ENCODE results near the gene ST3GAL2.
"Not testable (repeated sequence)": the region's sequence is repeated elsewhere in the genome, so short reads cannot be mapped to it uniquely, and the experiment has no call there.

The ST3GAL2 gene

DNA sequence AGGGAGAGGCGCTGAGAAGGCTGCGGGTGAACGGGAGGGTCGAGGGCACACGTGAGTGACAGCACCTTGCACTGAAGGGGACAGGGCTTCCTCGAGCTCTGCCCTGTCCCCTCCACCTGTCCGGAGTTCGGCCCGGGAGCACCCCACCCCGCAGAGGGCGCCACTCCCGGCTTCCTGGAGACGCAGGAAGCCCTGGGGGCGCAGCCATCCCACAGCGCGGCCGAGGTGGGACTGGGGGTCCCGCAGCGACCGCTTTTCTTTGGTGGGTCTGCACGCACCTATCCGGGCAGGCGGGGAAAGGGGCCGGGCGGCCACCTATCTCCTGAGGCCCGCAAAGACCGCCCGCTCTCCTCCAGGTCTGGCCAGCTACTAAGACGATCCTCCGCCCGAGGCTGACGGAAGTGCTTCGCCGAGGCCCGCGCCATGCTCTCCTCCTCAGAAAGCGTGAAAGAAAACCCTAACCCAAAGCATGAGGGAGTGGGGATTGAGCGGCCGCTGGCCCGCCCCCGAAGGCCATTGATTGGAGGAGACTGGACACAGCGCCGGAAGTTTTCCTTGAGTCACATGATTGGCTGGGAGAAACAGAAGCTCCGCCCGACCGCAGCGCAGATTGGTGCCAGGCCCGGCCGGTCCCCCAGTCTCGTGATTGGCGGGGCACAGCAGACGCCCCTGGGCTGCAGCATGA is 57.8 kb downstream of the ST3GAL2 start:
- peak; percentile 98 for DNase-seq

DNA sequence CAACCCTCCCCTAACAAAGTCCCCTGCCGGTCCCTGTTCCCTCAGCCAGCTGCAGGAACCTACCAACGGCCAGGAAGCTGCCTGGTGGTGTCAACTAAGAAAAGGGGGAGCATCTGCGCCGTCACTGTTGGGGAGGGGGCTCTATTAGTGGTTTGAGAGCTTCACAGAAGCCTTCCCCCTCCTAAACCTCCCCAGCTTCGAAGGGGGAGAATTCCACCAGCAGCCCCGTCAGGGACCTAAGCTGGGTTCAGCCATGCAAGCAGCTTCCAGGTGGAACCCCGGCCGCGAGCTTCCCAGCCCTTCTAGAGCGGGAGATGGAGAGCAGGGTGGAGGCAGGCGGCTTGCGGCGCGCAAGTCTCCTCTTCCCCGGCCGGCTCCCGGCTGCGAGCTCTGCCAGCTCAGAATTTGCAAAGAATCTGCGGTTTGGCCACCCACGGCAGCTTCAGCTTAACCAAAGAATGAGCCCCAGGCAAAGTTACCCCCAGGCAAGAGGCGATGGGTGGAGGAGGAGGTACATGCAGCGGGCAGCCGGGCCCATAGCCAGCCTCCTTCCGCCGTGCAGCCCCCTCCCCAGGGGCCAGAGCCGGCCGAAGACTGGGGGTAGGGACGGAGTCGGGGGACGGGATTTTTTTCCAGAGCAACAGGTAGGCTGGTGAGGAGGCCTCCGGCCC is 58.5 kb downstream of the ST3GAL2 start:
- peak; percentile 87 for DNase-seq

DNA sequence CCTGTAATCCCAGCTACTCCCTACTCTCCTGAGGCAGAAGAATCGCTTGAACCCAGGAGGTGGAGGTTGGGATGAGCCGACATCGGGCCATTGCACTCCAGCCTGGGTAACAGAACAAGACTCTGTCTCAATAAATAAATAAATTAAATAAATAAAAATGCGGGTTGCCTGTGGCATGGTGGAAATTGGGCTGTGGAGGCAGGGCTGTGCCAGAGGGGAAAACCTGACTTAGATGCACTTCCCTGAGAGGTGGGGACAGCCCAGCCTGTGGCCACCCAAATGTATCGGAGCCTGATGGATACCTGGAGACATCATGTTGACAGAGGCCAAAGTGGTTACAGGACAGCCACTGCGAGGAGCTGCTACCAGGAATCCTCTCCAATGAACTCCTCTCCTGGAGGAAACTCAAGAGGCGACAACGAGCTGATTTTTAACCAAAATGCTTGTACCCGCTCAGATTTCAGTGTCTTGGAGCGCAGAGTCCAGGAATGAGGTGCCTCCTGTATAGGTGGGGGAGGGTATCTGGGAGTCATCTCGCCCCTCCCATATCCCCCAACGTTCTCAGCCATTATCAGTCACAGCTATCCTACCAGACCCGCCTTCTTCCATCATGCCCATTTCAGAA is 59.9 kb downstream of the ST3GAL2 start:
- DNase-seq: peak; percentile 16

DNA sequence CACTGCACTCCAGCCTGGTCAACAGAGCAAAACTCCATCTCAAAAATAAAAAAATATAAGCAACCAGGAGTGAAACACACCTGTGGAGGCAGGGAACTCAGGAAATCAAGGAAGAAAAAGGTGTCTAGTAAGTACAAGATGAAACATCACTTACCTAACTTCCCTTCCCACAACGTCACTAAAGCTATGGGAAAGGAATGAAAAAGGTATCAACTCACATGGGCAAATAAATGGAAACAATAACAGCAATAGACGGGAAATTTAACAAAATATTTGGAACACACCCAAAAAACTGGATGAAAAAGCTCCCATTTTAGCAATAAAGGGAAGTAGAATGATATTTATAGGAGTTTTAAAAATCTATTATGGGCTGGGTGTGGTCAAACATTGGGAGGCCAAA is 61.1 kb downstream of the ST3GAL2 start:
- no peak for DNase-seq

DNA sequence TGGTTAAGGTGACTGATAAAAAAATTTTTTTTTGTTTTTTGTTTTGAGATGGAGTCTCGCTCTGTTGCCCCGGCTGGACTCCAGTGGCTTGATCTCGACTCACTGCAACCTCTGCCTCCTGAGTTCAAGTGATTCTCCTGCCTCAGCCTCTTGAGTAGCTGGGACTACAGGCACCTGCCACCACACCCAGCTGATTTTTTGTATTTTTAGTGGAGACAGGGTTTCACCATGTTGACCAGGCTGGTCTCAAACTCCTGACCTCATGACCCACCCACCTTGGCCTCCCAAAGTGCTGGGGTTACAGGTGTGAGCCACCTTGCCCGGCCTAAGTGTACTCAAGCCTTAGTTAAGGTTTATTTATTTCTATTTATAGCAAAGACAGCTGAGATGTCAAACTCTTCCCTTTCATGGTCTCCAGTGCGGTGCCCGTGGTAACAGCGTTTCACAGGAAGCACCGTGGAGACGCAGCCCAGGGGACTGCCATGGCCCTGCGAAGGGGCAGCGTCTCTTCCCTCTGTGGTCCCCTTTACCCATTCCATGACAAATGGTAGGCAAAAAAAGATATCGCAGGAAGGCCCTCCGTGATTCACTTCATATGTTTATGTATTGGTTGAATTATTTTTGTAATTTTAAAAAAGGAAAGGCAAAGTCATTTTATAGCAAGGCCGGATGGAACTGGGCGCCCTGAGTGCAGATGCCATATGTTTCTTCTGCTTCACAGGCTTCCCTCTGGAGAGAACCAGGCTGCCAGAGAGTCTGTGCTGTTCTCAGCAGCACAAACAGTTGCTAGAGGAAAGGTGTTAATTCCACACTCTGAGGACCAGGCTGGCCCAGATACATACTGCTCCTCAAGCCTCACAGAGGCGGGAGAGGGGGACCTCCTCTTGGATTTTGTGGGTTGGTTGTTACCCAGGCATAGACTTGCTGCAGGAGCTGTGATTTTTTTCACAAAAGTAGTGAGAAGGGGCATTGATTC is 63.0 kb downstream of the ST3GAL2 start:
- DNase-seq: no peak

DNA sequence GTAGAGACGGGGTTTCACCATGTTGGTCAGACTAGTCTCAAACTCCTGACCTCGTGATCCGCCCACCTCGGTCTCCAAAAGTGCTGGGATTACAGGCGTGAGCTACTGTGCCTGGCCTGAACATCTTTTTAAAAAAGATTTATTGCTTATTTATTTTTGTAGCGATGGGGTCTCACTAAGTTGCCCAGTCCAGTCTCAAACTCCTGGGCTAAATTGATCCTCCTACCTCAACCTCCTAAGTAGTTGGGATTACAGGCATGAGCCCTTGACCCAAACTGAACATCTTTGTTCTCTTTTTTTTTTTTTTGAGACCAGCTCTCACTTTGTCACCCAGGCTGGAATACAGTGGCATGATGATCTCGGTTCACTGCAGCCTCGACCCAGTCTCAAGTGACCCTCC is 64.7 kb downstream of the ST3GAL2 start:
- no peak for DNase-seq

DNA sequence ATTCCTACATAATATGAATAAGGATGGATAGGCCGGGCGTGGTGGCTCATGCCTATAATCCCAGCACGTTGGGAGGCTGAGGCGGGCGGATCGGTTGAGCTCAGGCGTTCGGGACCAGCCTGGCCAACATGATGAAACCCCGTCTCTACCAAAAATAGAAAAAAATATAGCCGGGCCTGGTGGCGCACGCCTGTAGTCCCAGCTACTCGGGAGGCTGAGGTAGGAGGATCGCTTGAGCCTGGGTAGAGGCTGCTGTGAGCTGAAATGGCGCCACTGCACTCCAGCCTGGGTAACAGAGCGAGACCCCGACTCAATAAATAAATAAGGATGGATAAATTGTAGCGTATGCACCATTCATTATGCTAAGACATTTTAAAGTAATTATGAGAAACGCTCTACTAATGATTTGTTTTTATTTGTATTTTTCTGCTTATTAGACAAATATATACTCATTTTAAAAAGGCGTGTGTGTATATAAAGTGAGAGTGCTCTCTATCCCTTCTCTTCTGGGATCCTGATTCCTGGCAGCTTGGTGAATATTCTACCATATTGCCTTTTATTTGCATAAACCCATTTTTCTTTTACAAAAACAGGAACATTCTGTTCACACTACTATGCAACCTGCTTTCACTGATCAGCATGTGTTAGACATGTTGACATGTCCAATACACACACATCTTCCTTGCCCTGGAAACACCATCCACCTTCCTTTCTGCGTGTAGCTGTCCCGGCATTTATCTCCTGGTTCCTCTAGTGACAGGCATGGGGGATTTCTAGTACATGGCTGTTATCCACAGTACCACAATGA is 65.8 kb downstream of the ST3GAL2 start:
- no peak for DNase-seq

DNA sequence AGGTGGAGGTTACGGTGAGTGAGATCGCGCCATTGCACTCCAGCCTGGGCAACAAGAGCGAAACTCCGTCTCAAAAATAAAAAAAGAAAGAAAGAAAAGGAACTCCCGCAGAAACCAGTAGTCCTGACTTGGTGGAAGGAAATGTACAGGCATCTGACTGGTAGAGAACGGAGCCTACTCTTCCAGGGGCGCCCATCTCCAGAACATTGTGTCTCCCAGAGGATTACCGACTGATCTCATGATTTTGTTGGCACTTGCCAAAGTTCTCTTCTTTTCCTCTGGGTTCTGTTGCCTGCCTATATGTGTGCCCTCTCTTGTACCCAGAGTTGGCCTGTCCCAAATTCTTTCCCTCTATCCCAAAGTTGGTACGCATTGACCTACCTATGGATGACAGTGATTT is 68.0 kb downstream of the ST3GAL2 start:
- DNase-seq: no peak

DNA sequence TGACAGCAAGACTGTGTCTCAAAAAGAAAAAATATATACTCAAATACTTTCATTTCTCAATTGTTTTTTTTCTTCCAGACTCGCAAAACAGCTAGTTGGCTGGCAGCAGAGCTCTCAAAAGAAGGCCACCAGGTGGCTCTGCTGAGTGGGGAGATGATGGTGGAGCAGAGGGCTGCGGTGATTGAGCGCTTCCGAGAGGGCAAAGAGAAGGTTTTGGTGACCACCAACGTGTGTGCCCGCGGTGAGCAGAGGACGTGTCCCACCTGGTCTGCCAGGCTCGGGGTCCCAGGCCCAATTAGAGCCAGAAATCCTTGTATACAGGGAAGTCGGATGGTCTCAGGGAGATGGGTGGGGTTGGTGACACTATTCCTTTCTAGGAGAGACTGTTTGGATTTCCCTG is 68.8 kb downstream of the ST3GAL2 start:
- DNase-seq: peak; percentile 34

DNA sequence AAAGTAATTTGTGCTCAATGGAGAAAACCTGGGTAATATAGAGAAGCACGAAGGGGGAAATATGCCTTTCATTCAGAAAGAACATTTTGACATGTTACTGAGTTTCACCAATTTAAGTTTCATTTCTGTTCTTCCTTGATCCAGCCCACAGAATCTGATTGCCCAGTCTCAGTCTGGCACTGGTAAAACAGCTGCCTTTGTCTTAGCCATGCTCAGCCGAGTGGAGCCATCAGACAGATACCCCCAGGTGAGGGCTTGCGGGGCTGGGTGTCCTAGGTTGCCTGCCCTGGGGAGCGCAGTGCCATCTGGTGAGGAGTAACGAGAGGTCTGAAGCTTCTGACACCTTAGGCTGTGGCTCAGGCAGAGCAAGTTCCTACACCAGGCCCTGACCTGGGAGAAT is 74.5 kb downstream of the ST3GAL2 start:
- no peak for DNase-seq

DNA sequence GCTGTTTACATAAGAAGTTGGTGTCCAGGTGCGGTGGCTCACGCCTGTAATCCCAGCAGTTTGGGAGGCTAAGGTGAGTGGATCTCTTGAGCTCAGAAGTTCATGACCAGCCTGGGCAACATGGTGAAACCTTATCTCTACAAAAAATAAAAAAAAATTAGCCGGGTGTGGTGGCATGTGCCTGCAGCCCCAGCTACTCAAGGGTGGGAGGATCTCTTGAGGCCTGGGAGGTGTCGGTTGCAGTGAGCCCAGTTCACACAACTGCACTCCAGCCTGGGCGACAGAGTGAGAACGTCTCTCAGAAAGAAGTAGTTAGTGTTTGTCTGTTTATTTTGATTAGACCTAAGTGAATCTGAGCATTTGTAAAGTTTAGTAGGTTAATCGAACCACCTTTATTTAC is 79.3 kb downstream of the ST3GAL2 start:
- no peak for DNase-seq

DNA sequence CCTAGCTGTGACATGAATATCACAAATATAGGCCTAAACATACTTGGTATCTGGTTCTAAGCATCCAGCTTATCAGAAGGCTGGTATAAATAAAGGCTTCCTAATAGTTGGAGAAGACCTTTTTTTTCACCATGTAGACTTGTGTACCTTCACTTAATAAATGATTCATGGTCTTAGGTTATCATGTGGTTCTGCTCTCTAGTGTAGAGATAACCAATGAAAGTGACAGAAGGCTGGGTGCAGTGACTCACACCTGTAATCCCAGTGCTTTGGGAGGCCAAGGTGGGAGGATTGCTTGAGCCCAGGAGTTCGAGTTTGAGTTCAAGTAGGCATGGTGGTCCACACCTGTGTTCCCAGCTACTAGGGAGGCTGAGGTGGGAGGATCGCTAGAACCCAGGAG is 89.1 kb downstream of the ST3GAL2 start:
- DNase-seq: peak; percentile 12

DNA sequence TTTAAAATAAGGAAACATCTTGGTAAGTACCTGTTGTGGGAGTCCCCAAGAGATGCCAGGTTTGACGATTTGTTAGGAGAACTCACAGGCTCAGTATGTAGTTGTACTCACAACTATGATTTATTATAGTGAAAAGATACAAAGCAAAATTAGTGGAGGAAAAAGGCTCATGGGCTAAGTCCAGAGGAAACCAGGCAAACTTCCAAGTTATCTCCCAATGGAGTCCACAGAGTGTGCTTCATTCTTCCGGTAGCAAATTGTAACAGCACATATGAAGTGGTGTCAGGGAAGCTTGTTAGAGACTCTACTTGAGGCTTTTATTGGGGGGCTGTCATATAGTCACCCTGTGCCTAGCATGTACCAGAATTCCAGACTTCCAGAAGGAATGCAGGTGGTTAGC is 89.9 kb downstream of the ST3GAL2 start:
- no peak for DNase-seq

DNA sequence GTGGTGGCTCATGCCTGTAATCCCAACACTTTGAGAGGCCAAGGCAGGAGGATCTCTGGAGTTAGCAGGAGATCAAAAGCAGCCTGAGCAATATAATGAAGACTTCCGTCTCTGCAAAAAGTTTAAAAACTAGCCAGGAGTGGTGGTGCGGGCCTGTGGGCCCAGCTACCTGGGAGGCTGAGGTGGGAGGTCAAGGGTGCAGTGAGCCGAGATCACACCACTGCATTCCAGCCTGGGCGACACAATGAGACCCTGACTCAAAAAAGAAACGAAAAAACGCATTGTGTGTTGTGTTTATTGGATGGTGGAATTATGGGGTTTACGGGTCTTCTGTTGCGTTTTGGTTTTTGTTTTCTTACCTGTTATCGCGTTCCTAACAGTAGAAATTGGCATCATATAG is 93.1 kb downstream of the ST3GAL2 start:
- DNase-seq: no peak

DNA sequence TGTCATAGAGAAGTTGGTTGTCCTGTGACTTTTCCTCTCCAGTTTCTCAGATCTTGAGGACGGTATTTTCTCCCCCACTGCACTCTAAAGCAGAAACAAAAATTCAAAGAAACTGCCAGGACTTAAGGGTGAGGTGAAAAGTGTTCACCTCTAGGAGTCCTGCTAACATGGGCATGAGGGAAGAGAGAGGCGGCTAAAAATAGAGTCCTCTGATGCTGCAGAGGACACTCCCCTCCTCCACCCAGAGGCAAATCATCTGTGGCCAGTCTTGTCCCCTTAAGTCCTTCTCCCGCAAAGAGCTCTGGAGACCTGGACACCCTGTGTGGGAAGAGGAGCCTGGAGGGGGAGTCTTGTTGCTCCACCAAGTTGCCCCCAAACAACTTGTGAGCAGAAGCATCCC is 96.9 kb downstream of the ST3GAL2 start:
- DNase-seq: no peak

DNA sequence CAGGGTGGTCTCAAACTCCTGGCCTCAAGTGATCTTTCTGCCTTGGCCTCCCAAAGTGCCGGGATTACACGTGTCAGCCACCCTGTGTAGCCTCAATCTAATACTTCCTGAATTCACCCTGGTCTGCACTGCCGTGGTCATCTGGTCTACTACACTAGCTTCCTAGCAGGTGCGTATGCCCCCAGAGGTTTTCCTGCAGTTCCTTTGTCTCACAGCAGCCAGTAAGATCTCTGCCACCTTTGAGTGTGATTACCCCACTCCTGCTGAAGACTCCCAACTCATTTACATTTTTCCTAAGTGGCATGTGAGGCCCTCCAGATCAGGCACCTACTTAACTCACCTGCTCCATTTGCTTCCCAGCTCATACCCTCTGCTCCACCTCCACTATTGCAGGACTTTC is 97.3 kb downstream of the ST3GAL2 start:
- no peak for DNase-seq

DNA sequence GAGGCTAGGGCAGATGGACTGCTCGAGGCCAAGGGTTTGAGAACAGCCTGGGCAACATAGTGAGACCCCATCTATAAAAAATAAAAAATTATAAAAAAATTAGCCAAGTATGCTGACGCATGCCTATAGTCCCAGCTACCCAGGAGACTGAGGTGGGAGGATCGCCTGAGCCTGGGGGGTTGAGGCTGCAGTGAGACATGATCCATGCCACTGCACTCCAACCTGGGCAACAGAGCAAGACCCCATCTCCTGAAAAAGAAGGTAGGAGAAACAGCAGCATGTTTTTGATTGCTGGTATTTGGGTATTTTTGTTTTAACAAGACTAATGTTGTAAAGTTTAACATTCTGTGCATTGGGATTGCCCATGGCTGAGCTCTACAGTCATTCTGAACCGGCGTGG is 101.1 kb downstream of the ST3GAL2 start:
- DNase-seq: no peak

DNA sequence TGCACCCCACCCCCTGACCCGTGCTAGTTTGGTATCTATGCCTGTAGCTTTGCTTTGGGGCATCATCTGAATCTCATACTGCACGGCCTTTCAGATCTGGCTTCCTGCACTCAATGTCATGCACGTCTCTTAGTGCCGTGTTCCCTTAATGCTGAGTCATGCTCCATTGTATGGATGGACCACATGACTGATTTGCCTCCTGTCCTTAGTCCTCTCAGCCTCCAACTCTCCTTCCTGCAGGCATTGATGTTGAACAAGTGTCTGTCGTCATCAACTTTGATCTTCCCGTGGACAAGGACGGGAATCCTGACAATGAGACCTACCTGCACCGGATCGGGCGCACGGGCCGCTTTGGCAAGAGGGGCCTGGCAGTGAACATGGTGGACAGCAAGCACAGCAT is 106.2 kb downstream of the ST3GAL2 start:
- DNase-seq: not testable (repeated sequence)

DNA sequence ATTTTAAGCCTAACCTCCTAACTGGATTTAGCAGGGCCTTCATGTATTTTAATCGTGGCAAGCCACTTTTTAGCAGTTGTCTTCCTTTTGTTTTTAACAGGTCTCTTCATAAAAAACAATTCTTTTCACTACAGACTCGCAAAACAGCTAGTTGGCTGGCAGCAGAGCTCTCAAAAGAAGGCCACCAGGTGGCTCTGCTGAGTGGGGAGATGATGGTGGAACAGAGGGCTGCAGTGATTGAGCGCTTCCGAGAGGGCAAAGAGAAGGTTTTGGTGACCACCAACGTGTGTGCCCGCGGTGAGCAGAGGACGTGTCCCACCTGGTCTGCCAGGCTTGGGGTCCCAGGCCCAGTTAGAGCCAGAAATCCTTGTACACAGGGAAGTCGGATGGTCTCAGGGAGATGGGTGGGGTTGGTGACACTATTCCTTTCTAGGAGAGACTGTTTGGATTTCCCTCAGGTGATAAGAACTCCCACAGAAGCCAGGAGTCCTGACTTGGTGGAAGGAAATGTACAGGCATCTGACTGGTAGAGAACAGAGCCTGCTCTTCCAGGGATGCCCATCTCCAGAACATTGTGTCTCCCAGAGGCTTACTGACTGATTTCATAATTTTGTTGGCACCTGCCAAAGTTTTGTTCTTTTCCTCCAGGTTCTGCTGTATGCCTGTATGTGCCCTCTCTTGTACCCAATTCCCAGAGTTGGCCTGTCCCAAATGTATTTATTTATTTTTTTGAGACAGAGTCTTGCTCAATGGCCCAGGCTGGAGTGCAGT is 107.1 kb downstream of the ST3GAL2 start:
- peak; percentile 30 for DNase-seq

DNA sequence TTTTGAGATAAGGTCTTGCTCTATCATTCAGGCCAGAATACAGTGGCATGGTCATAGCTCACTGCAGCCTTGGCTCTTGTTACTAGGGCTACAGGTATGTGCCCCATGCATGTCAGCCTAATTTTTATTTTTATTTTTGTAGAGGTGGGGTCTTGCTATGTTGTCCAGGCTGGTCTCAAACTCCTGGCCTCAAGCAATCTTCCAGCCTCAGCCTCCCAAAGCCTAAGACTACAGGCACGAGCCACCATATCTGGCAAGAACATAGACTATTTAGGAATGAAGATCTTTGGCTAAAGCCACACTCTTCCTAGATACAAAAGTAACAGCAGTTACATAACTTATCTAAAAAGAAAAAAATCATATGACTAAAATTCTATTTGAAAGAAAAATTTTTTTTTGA is 107.8 kb downstream of the ST3GAL2 start:
- no peak for DNase-seq
